Measurements from ENCODE around the gene RNF31. TPM values are rescaled to one million over a fixed set of nuclear protein-coding genes. Genes with fewer than 3 reads are reported as not detected.

RNF31 gene
- total RNA-seq, 2 donors from 2014 or later = 75.5 to 82.9 TPM

GRCh38 chr14:24147761-24148428 lies 597 bp downstream of the RNF31 start:
- peak overlapping the region; percentile 66 for H3K9ac ChIP-seq (ENCODE audit: extremely low read depth, low read length, poor library complexity, severe bottlenecking)
- no peak for DNase-seq
- H3K9me3 ChIP-seq (ENCODE audit: control insufficient read depth, low read length) = no peaks in the 10 kb centered on the region
- H3K27ac Mint-ChIP-seq = no peak overlapping the region
- no peak overlapping the region for H3K27ac ChIP-seq (ENCODE audit: low read depth, low read length)
- H3K27me3 Mint-ChIP-seq (ENCODE audit: insufficient read depth) = no peaks in the 10 kb centered on the region
- WGBS, 2 experiments (ENCODE audit: insufficient coverage in 1 of 2, insufficient read length in 1 of 2) = 9 to 28% methylated on average over 9 to 29 of the region's 29 CpGs
- peaks cover 20% of the 10 kb centered on the region for H3K4me1 Mint-ChIP-seq
- peaks cover 52% of the 10 kb centered on the region for H3K36me3 Mint-ChIP-seq (ENCODE audit: low read depth)
- peaks cover 62% of the 10 kb centered on the region for H3K36me3 ChIP-seq (ENCODE audit: control insufficient read depth, insufficient read depth, low read length)
- peak overlapping the region; percentile 92 for H3K4me3 Mint-ChIP-seq
- H3K4me3 ChIP-seq (ENCODE audit: low read length) = peak overlapping the region; percentile 98
- no peaks in the 10 kb centered on the region for H3K27me3 ChIP-seq (ENCODE audit: control insufficient read depth, insufficient read depth, low read length, poor library complexity, severe bottlenecking)
- H3K9me3 Mint-ChIP-seq = no peaks in the 10 kb centered on the region
- no peak for TF ChIP-seq CTCF (conservative IDR thresholded peaks at IDR 0.05)
- peaks cover 6% of the 10 kb centered on the region for H3K4me1 ChIP-seq (ENCODE audit: control insufficient read depth, insufficient read depth, low read length)

GRCh38 chr14:24149302-24149969 lies 2.1 kb downstream of the RNF31 start:
- Histone ChIP-seq H3K27ac (ENCODE audit: low read depth, low read length) (no peak overlapping the region), H3K4me1 (ENCODE audit: control insufficient read depth, insufficient read depth, low read length) (peaks cover 6% of the 10 kb centered on the region), H3K9ac (ENCODE audit: extremely low read depth, low read length, poor library complexity, severe bottlenecking) (no peak overlapping the region), H3K9me3 (ENCODE audit: control insufficient read depth, low read length) (no peaks in the 10 kb centered on the region), H3K4me3 (ENCODE audit: low read length) (no peak overlapping the region), H3K36me3 (ENCODE audit: control insufficient read depth, insufficient read depth, low read length) (peaks cover 49% of the 10 kb centered on the region), H3K27me3 (ENCODE audit: control insufficient read depth, insufficient read depth, low read length, poor library complexity, severe bottlenecking) (no peaks in the 10 kb centered on the region)
- 93% methylated on average over 3 of the region's 3 CpGs; no CpG with 5 or more reads in 1 of the 2 experiments for WGBS, 2 experiments (ENCODE audit: insufficient coverage in 1 of 2, insufficient read length in 1 of 2)
- Mint-ChIP-seq H3K4me3 (peak overlapping the region; percentile 92), H3K27me3 (ENCODE audit: insufficient read depth) (no peaks in the 10 kb centered on the region), H3K36me3 (ENCODE audit: low read depth) (peaks cover 44% of the 10 kb centered on the region), H3K4me1 (peaks cover 20% of the 10 kb centered on the region), H3K27ac (no peak overlapping the region), H3K9me3 (no peaks in the 10 kb centered on the region)
- DNase-seq = no peak
- no peak for TF ChIP-seq CTCF (conservative IDR thresholded peaks at IDR 0.05)

GRCh38 chr14:24150061-24150460 lies 2.8 kb downstream of the RNF31 start:
- Histone ChIP-seq H3K36me3 (ENCODE audit: control insufficient read depth, insufficient read depth, low read length) (peaks cover 50% of the 10 kb centered on the region), H3K9ac (ENCODE audit: extremely low read depth, low read length, poor library complexity, severe bottlenecking) (no peak overlapping the region), H3K9me3 (ENCODE audit: control insufficient read depth, low read length) (no peaks in the 10 kb centered on the region), H3K27me3 (ENCODE audit: control insufficient read depth, insufficient read depth, low read length, poor library complexity, severe bottlenecking) (no peaks in the 10 kb centered on the region), H3K27ac (ENCODE audit: low read depth, low read length) (no peak overlapping the region), H3K4me3 (ENCODE audit: low read length) (no peak overlapping the region), H3K4me1 (ENCODE audit: control insufficient read depth, insufficient read depth, low read length) (peaks cover 6% of the 10 kb centered on the region)
- Mint-ChIP-seq H3K27ac (no peak overlapping the region), H3K27me3 (ENCODE audit: insufficient read depth) (no peaks in the 10 kb centered on the region), H3K4me1 (peaks cover 20% of the 10 kb centered on the region), H3K9me3 (no peaks in the 10 kb centered on the region), H3K36me3 (ENCODE audit: low read depth) (peaks cover 48% of the 10 kb centered on the region), H3K4me3 (no peak overlapping the region)
- TF ChIP-seq CTCF (conservative IDR thresholded peaks at IDR 0.05) = no peak
- DNase-seq = no peak
- WGBS, 2 experiments (ENCODE audit: insufficient coverage in 1 of 2, insufficient read length in 1 of 2) = 86 to 94% methylated on average over 6 to 9 of the region's 9 CpGs
